HCT116 (cell line): Measurements from ENCODE around the gene GEMIN5. TPM values are rescaled to one million over a fixed set of nuclear protein-coding genes. Genes with fewer than 3 reads are reported as not detected.

Experiments
- ATAC-seq: fragments of 200-7000 bp; cut with Tn5 transposase; 2 replicates; pipeline ENCODE4 v1.9.1; 2020; ENCODE audit warnings: mild to moderate bottlenecking, moderate library complexity
- BruUV-seq: library from RNA; stranded (reverse); fragments of 400-500 nt; replicated peaks from 2 replicates; lab custom pipeline; 2021; lab: Mats Ljungman, UMichigan
- CTCF ChIA-PET: fragments of 300-600 bp; sonication (Branson Sonifier 250); formaldehyde crosslinking; loops from one replicate; lab custom pipeline; 2021; ENCODE audit warnings: antibody characterized with exemption; lab: Charles Lee
- POLR2A ChIA-PET: fragments of 300-600, 350-600 bp; sonication (Branson Sonifier 250); formaldehyde crosslinking; loops from one replicate; lab custom pipeline; 2021; ENCODE audit warnings: antibody characterized with exemption; lab: Charles Lee
- RAD21 ChIA-PET, 2 experiments: fragments of 300-600 bp; sonication (Branson Sonifier 250); formaldehyde crosslinking; loops; one replicate each; lab custom pipeline; 2023; ENCODE audit warnings: low total read pairs in 2 of 2; ENCODE audit not compliant: uncharacterized antibody in 2 of 2, unreplicated experiment in 2 of 2, low non-redundant PET in 1 of 2; lab: Charles Lee
- DNase-seq: peaks from one replicate; pipeline ENCODE4 v3.0.0-alpha.2; 2010; ENCODE audit warnings: low read depth, low spot score
- H2AFZ ChIP-seq: fragments of 200-600 bp; shearing (Covaris generic), sonication (generic); 2 replicates; pipeline ENCODE4 v1.6.1; 2017; ENCODE audit warnings: low read depth, mixed run types, mixed read lengths, antibody characterized with exemption, low read length; ENCODE audit not compliant: poor library complexity, severe bottlenecking
- H3K27ac ChIP-seq: 2 replicates; pipeline ENCODE4 v1.5.1; 2012; ENCODE audit warnings: low read depth, low read length
- H3K27me3 ChIP-seq: fragments of 200-600 bp; sonication (generic); 2 replicates; pipeline ENCODE4 v1.6.1; 2016; ENCODE audit warnings: mixed run types, low read length, mixed read lengths; ENCODE audit not compliant: insufficient read depth
- H3K36me3 ChIP-seq, 2 experiments: fragments of 200-500 bp in 1 of 2; fragments of 200-600 bp in 1 of 2; sonication (Bioruptor generic) in 1 of 2; sonication (generic) in 1 of 2; 2 replicates each; pipeline versions ENCODE4 v1.5.1 to v1.6.1; 2014 to 2016; ENCODE audit warnings: low read length in 2 of 2, inconsistent platforms in 1 of 2, mixed read lengths in 1 of 2, mixed run types in 1 of 2; ENCODE audit not compliant: insufficient read depth in 2 of 2, control insufficient read depth in 1 of 2
- H3K4me1 ChIP-seq, 2 experiments: fragments of 200-600 bp in 1 of 2; sonication (generic) in 1 of 2; 2 replicates each; pipeline versions ENCODE4 v1.5.1 to v1.6.1; 2012 to 2017; ENCODE audit warnings: low read length in 2 of 2, inconsistent platforms in 1 of 2, mild to moderate bottlenecking in 1 of 2, mixed read lengths in 1 of 2, mixed run types in 1 of 2, moderate library complexity in 1 of 2; ENCODE audit not compliant: insufficient read depth in 2 of 2, control insufficient read depth in 1 of 2
- H3K4me2 ChIP-seq: fragments of 200-600 bp; sonication (generic); 2 replicates; pipeline ENCODE4 v1.6.1; 2017; ENCODE audit warnings: mixed run types, low read length, mixed read lengths
- H3K4me3 ChIP-seq, 2 experiments: fragments of 200-600 bp in 1 of 2; sonication (generic) in 1 of 2; replicated peaks in 1 of 2; 2 replicates each; pipeline ENCODE4 v1.5.1; 2011 to 2016; ENCODE audit warnings: low read length in 2 of 2, control low read depth in 1 of 2, low read depth in 1 of 2, mild to moderate bottlenecking in 1 of 2, mixed read lengths in 1 of 2, mixed run types in 1 of 2
- H3K79me2 ChIP-seq: fragments of 200-600 bp; sonication (generic); 2 replicates; pipeline ENCODE4 v1.6.1; 2017; ENCODE audit warnings: mild to moderate bottlenecking, mixed run types, low read length, moderate library complexity, mixed read lengths; ENCODE audit not compliant: insufficient read depth
- H3K9ac ChIP-seq: fragments of 200-600 bp; sonication (generic); 2 replicates; pipeline ENCODE4 v1.6.1; 2016; ENCODE audit warnings: low read length, mixed read lengths
- H3K9me2 ChIP-seq: fragments of 200-600 bp; sonication (generic), shearing (Covaris generic); 2 replicates; pipeline ENCODE4 v1.6.1; 2017; ENCODE audit warnings: mixed run types, mild to moderate bottlenecking, moderate library complexity; ENCODE audit not compliant: insufficient read depth
- H3K9me3 ChIP-seq, 2 experiments: fragments of 200-500 bp in 1 of 2; fragments of 200-600 bp in 1 of 2; sonication (Bioruptor generic) in 1 of 2; sonication (generic) in 1 of 2; 2 replicates each; pipeline ENCODE4 v1.6.1; 2014 to 2017; ENCODE audit warnings: low read length in 2 of 2, mixed read lengths in 2 of 2, inconsistent platforms in 1 of 2, low read depth in 1 of 2, mild to moderate bottlenecking in 1 of 2, mixed run types in 1 of 2, moderate library complexity in 1 of 2; ENCODE audit not compliant: control insufficient read depth in 1 of 2, insufficient read depth in 1 of 2
- H4K20me1 ChIP-seq: fragments of 200-600 bp; sonication (generic), shearing (Covaris generic); 2 replicates; pipeline ENCODE4 v1.6.1; 2017; ENCODE audit warnings: mixed run types, mild to moderate bottlenecking, moderate library complexity; ENCODE audit not compliant: insufficient read depth
- CBX3 ChIP-seq: IDR thresholded peaks from 2 replicates; pipeline ENCODE4 v1.6.1; 2012; ENCODE audit warnings: low read depth
- CEBPB ChIP-seq: IDR thresholded peaks from 2 replicates; pipeline ENCODE4 v1.6.1; 2012; ENCODE audit warnings: low read depth
- ELF1 ChIP-seq: IDR thresholded peaks from 2 replicates; pipeline ENCODE4 v1.6.1; 2012; ENCODE audit warnings: low read depth, borderline replicate concordance
- EZH2 ChIP-seq: fragments of 200-600 bp; sonication (generic); IDR thresholded peaks from 2 replicates; pipeline ENCODE4 v1.6.1; 2017; ENCODE audit warnings: antibody characterized with exemption, mixed run types
- EZH2phosphoT487 ChIP-seq: fragments of 200-600 bp; IDR thresholded peaks from 2 replicates; pipeline ENCODE4 v1.6.1; 2018; ENCODE audit warnings: antibody characterized with exemption, borderline replicate concordance
- FOSL1 ChIP-seq: IDR thresholded peaks from 2 replicates; pipeline ENCODE4 v1.6.1; 2012; ENCODE audit warnings: low read depth
- JUND ChIP-seq: IDR thresholded peaks from 2 replicates; pipeline ENCODE4 v1.6.1; 2012
- POLR2A ChIP-seq: IDR thresholded peaks from 2 replicates; pipeline ENCODE4 v1.7.0; 2011; ENCODE audit warnings: borderline replicate concordance; ENCODE audit not compliant: insufficient read depth, insufficient read length; ENCODE audit errors: extremely low read depth
- RAD21 ChIP-seq: IDR thresholded peaks from 2 replicates; pipeline ENCODE4 v1.6.1; 2012; ENCODE audit warnings: low read depth, mild to moderate bottlenecking
- SIN3A ChIP-seq: IDR thresholded peaks from 2 replicates; pipeline ENCODE4 v1.6.1; 2012; ENCODE audit warnings: low read depth
- SRF ChIP-seq: IDR thresholded peaks from 2 replicates; pipeline ENCODE4 v1.6.1; 2012; ENCODE audit warnings: low read depth
- TCF7L2 ChIP-seq: IDR thresholded peaks from 2 replicates; pipeline ENCODE4 v1.7.0; 2011; ENCODE audit warnings: borderline replicate concordance, inconsistent platforms; ENCODE audit not compliant: insufficient read depth, insufficient read length; ENCODE audit errors: extremely low read depth
- YY1 ChIP-seq: IDR thresholded peaks from 2 replicates; pipeline ENCODE4 v1.6.1; 2011; ENCODE audit warnings: low read length, low read depth, moderate library complexity, mild to moderate bottlenecking; ENCODE audit not compliant: insufficient replicate concordance; ENCODE audit errors: extremely low read depth
- ZFX ChIP-seq: fragments of 450-650 bp; IDR thresholded peaks from 2 replicates; pipeline ENCODE4 v1.6.1; 2017
- ZNF274 ChIP-seq: fragments of 200-500 bp; sonication (Bioruptor generic); IDR thresholded peaks from 2 replicates; pipeline ENCODE4 v1.6.1; 2014; ENCODE audit warnings: mild to moderate bottlenecking, low read depth, low read length, inconsistent platforms
- intact Hi-C: fragments of 100-400 bp; cut with micrococcal nuclease; formaldehyde crosslinking; loops from 2 replicates; pipeline ENCODE4 v1.10.0; 2022
- total RNA-seq: library from RNA; stranded (reverse); gene quantifications from one replicate; pipeline ENCODE4 v1.2.1, GENCODE V29; 2021; ENCODE audit not compliant: unreplicated experiment
- TF ChIP-seq, protein P1 (sequence below), 3 experiments: fragments of 200-600 bp in 1 of 3; sonication (generic) in 1 of 3; IDR thresholded peaks in 2 of 3; conservative IDR thresholded peaks in 1 of 3; 2 replicates each; pipeline ENCODE4 v1.5.1; 2012 to 2017; ENCODE audit warnings: low read depth in 2 of 3, low read length in 2 of 3, antibody characterized with exemption in 1 of 3, borderline replicate concordance in 1 of 3, control low read depth in 1 of 3, mild to moderate bottlenecking in 1 of 3, mixed read lengths in 1 of 3, mixed run types in 1 of 3, moderate library complexity in 1 of 3; ENCODE audit not compliant: insufficient read depth in 1 of 3
- TF ChIP-seq, protein P2 (sequence below): IDR thresholded peaks from 2 replicates; pipeline ENCODE4 v1.6.1; 2011; ENCODE audit warnings: mild to moderate bottlenecking, low read length, moderate library complexity; ENCODE audit not compliant: insufficient replicate concordance; ENCODE audit errors: extremely low read depth
- TF ChIP-seq, protein P3 (sequence below): IDR thresholded peaks from 2 replicates; pipeline ENCODE4 v1.6.1; 2012
- TF ChIP-seq, protein P4 (sequence below): IDR thresholded peaks from 2 replicates; pipeline ENCODE4 v1.6.1; 2012; ENCODE audit warnings: low read depth
- TF ChIP-seq, protein P5 (sequence below): IDR thresholded peaks from 2 replicates; pipeline ENCODE4 v1.6.1; 2012

Gene GEMIN5
- total RNA-seq, 1 experiment from 2014 or later = 35.9 TPM

DNA sequence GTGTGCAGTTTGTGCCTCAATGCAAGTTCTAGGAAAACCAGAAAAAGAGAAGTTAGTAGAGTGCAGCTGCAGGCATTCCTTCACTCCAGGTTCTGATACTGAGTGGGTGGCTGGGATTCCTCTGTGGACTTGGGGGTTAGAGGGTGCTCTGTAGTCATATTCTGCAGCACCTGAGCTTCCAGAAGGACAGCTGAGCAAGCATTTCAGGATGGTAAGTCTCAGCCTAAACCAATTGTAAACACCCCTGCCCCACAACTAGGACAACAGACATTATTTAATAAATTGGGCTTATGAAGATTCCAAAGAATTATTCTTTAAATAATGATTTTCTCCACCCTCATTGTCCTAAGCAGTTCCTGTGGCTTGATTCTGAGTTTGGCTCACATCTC is 96.7 kb downstream of the GEMIN5 start:
- Histone ChIP-seq H3K79me2 (no peaks in the 10 kb centered on the region), H3K4me3 (no peak overlapping the region), H3K4me1 (peaks cover under 1 to 1% of the 10 kb centered on the region in 2 experiments; a peak in 3 of 4 replicates), H3K27ac (no peak overlapping the region), H4K20me1 (no peaks in the 10 kb centered on the region), H3K9ac (no peak overlapping the region), H3K36me3 (no peaks in the 10 kb centered on the region), H3K27me3 (no peaks in the 10 kb centered on the region), H3K4me2 (no peak overlapping the region), H3K9me2 (no peaks in the 10 kb centered on the region), H2AFZ (no peak overlapping the region), H3K9me3 (no peaks in the 10 kb centered on the region)
- TF ChIP-seq, protein P1, sequence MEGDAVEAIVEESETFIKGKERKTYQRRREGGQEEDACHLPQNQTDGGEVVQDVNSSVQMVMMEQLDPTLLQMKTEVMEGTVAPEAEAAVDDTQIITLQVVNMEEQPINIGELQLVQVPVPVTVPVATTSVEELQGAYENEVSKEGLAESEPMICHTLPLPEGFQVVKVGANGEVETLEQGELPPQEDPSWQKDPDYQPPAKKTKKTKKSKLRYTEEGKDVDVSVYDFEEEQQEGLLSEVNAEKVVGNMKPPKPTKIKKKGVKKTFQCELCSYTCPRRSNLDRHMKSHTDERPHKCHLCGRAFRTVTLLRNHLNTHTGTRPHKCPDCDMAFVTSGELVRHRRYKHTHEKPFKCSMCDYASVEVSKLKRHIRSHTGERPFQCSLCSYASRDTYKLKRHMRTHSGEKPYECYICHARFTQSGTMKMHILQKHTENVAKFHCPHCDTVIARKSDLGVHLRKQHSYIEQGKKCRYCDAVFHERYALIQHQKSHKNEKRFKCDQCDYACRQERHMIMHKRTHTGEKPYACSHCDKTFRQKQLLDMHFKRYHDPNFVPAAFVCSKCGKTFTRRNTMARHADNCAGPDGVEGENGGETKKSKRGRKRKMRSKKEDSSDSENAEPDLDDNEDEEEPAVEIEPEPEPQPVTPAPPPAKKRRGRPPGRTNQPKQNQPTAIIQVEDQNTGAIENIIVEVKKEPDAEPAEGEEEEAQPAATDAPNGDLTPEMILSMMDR (IDR thresholded peaks at IDR 0.05 in 2 of 3, conservative IDR thresholded peaks at IDR 0.05 in 1 of 3; ENCODE audit: borderline replicate concordance in 1 of 3, insufficient read depth in 1 of 3, low read depth in 2 of 3, low read length in 2 of 3) = no peak
- no peak for TF ChIP-seq CEBPB
- TF ChIP-seq ZNF274 = no peak
- no peak for TF ChIP-seq TCF7L2
- TF ChIP-seq JUND = no peak
- no peak for TF ChIP-seq CBX3
- TF ChIP-seq YY1 = no peak
- TF ChIP-seq RAD21 = no peak
- no peak for TF ChIP-seq EZH2
- no peak for TF ChIP-seq POLR2A
- TF ChIP-seq SIN3A = no peak
- TF ChIP-seq, protein P2, sequence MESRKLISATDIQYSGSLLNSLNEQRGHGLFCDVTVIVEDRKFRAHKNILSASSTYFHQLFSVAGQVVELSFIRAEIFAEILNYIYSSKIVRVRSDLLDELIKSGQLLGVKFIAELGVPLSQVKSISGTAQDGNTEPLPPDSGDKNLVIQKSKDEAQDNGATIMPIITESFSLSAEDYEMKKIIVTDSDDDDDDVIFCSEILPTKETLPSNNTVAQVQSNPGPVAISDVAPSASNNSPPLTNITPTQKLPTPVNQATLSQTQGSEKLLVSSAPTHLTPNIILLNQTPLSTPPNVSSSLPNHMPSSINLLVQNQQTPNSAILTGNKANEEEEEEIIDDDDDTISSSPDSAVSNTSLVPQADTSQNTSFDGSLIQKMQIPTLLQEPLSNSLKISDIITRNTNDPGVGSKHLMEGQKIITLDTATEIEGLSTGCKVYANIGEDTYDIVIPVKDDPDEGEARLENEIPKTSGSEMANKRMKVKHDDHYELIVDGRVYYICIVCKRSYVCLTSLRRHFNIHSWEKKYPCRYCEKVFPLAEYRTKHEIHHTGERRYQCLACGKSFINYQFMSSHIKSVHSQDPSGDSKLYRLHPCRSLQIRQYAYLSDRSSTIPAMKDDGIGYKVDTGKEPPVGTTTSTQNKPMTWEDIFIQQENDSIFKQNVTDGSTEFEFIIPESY = no peak
- TF ChIP-seq ZFX = no peak
- TF ChIP-seq, protein P3, sequence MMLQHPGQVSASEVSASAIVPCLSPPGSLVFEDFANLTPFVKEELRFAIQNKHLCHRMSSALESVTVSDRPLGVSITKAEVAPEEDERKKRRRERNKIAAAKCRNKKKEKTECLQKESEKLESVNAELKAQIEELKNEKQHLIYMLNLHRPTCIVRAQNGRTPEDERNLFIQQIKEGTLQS = no peak
- no peak for TF ChIP-seq SRF
- no peak for TF ChIP-seq FOSL1
- TF ChIP-seq, protein P4, sequence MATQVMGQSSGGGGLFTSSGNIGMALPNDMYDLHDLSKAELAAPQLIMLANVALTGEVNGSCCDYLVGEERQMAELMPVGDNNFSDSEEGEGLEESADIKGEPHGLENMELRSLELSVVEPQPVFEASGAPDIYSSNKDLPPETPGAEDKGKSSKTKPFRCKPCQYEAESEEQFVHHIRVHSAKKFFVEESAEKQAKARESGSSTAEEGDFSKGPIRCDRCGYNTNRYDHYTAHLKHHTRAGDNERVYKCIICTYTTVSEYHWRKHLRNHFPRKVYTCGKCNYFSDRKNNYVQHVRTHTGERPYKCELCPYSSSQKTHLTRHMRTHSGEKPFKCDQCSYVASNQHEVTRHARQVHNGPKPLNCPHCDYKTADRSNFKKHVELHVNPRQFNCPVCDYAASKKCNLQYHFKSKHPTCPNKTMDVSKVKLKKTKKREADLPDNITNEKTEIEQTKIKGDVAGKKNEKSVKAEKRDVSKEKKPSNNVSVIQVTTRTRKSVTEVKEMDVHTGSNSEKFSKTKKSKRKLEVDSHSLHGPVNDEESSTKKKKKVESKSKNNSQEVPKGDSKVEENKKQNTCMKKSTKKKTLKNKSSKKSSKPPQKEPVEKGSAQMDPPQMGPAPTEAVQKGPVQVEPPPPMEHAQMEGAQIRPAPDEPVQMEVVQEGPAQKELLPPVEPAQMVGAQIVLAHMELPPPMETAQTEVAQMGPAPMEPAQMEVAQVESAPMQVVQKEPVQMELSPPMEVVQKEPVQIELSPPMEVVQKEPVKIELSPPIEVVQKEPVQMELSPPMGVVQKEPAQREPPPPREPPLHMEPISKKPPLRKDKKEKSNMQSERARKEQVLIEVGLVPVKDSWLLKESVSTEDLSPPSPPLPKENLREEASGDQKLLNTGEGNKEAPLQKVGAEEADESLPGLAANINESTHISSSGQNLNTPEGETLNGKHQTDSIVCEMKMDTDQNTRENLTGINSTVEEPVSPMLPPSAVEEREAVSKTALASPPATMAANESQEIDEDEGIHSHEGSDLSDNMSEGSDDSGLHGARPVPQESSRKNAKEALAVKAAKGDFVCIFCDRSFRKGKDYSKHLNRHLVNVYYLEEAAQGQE = no peak
- TF ChIP-seq, protein P5, sequence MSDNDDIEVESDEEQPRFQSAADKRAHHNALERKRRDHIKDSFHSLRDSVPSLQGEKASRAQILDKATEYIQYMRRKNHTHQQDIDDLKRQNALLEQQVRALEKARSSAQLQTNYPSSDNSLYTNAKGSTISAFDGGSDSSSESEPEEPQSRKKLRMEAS = no peak
- no peak for TF ChIP-seq EZH2phosphoT487
- no peak for TF ChIP-seq ELF1
- intact Hi-C loops = no loop called here
- ChIA-PET POLR2A (no interaction called here), RAD21 (no interaction called here), CTCF (no interaction called here)
- no peak for ATAC-seq
- no TSS peak for BruUV-seq
- no peak for DNase-seq
